Hepatocyte (in vitro differentiated cells): ENCODE data around the gene FBXL7. TPM values are rescaled to one million over a fixed set of nuclear protein-coding genes. Genes with fewer than 3 reads are reported as not detected.

Experiments
- DNase-seq: peaks from one replicate; pipeline ENCODE4 v3.0.0-alpha.2; 2016; ENCODE audit warnings: low spot score
- H2AFZ ChIP-seq: fragments of 200-600 bp; sonication (generic); 2 replicates; pipeline ENCODE4 v1.6.0; 2016; ENCODE audit warnings: antibody characterized with exemption, mild to moderate bottlenecking
- H3K27ac ChIP-seq: fragments of 200-600 bp; sonication (generic); 2 replicates; pipeline ENCODE4 v1.5.1; 2016; ENCODE audit warnings: mild to moderate bottlenecking
- H3K27me3 ChIP-seq: fragments of 200-600 bp; sonication (generic); 2 replicates; pipeline ENCODE4 v1.6.1; 2016
- H3K36me3 ChIP-seq: fragments of 200-600 bp; sonication (generic); replicated peaks from 2 replicates; pipeline ENCODE4 v1.5.1; 2016; ENCODE audit warnings: low read depth; ENCODE audit not compliant: insufficient read depth
- H3K4me1 ChIP-seq: fragments of 200-600 bp; sonication (generic); 2 replicates; pipeline ENCODE4 v1.5.1; 2016; ENCODE audit warnings: mild to moderate bottlenecking, moderate library complexity; ENCODE audit not compliant: insufficient read depth
- H3K4me2 ChIP-seq: fragments of 200-600 bp; sonication (generic); 2 replicates; pipeline ENCODE4 v1.6.0; 2016
- H3K4me3 ChIP-seq: fragments of 200-600 bp; sonication (generic); 2 replicates; pipeline ENCODE4 v1.5.1; 2016; ENCODE audit warnings: mild to moderate bottlenecking
- H3K79me2 ChIP-seq: fragments of 200-600 bp; sonication (generic); 2 replicates; pipeline ENCODE4 v1.6.0; 2017; ENCODE audit warnings: mild to moderate bottlenecking
- H3K9me2 ChIP-seq: fragments of 200-600 bp; sonication (generic); replicated peaks from 2 replicates; pipeline ENCODE4 v1.6.0; 2017; ENCODE audit warnings: mild to moderate bottlenecking; ENCODE audit not compliant: insufficient read depth
- H3K9me3 ChIP-seq: fragments of 200-600 bp; sonication (generic); 2 replicates; pipeline ENCODE4 v1.5.1; 2016; ENCODE audit warnings: low read depth, mild to moderate bottlenecking
- H4K20me1 ChIP-seq: fragments of 200-600 bp; sonication (generic); 2 replicates; pipeline ENCODE4 v1.6.0; 2016; ENCODE audit warnings: mild to moderate bottlenecking; ENCODE audit not compliant: insufficient read depth, poor library complexity, severe bottlenecking
- CTCF ChIP-seq: fragments of 200-600 bp; sonication (generic); IDR thresholded peaks from 2 replicates; pipeline ENCODE4 v1.5.1; 2016; ENCODE audit warnings: antibody characterized with exemption, mild to moderate bottlenecking; ENCODE audit not compliant: poor library complexity
- EZH2 ChIP-seq: fragments of 200-600 bp; sonication (generic); IDR thresholded peaks from 2 replicates; pipeline ENCODE4 v1.6.1; 2016; ENCODE audit warnings: antibody characterized with exemption, mild to moderate bottlenecking, borderline replicate concordance
- EZH2phosphoT487 ChIP-seq: fragments of 200-600 bp; sonication (generic); IDR thresholded peaks from one replicate; pipeline ENCODE4 v1.6.1; 2018; ENCODE audit warnings: antibody characterized with exemption, mild to moderate bottlenecking, low read depth, moderate library complexity; ENCODE audit not compliant: unreplicated experiment, severe bottlenecking
- WGBS: methylation state at CpG from one replicate; pipeline ENCODE4 v1.1.6; 2016; ENCODE audit warnings: low lambda C conversion rate; ENCODE audit errors: missing lambda C conversion rate; 5-methylcytosine and 5-hydroxymethylcytosine counted together
- polyA plus RNA-seq: library from polyadenylated mRNA; unstranded; fragments of >200 nt; fragmentation: Nextera tagmentation; extraction: Ambion mirVana; gene quantifications from 2 replicates; pipeline ENCODE4 v1.2.1, GENCODE V29; 2016
- total RNA-seq: library from RNA; depleted of rRNA; stranded (reverse); fragments of >200 nt; gene quantifications from 2 replicates; pipeline ENCODE4 v1.2.3, GENCODE V29; 2014

FBXL7 gene
- total and polyA plus RNA-seq, 2 experiments from 2014 or later = 8.4 to 10.3 TPM

GRCh38 chr5:15785531-15785981 is 285.6 kb downstream of the FBXL7 start:
- Histone ChIP-seq H3K79me2 (peaks cover 6% of the 10 kb centered on the region), H3K4me1 (no peaks in the 10 kb centered on the region), H3K27ac (no peak overlapping the region), H3K9me2 (no peaks in the 10 kb centered on the region), H3K4me3 (no peak overlapping the region), H3K27me3 (no peaks in the 10 kb centered on the region), H4K20me1 (no peaks in the 10 kb centered on the region), H3K36me3 (no peaks in the 10 kb centered on the region), H2AFZ (no peak overlapping the region), H3K9me3 (no peaks in the 10 kb centered on the region), H3K4me2 (no peak overlapping the region)
- no peak for TF ChIP-seq CTCF
- TF ChIP-seq EZH2 = no peak
- TF ChIP-seq EZH2phosphoT487 = no peak
- DNase-seq = no peak
- WGBS = 58% methylated on average over 5 of the region's 5 CpGs

- H3K36me3 ChIP-seq = no peaks in the 10 kb centered on the region
- peaks cover 4% of the 10 kb centered on the region for H4K20me1 ChIP-seq
- H3K27ac ChIP-seq = no peak overlapping the region
Observed at GRCh38 chr5:15786326-15786725, 286.3 kb downstream of the FBXL7 start.

GRCh38 chr5:15786884-15787283 is 286.9 kb downstream of the FBXL7 start:
- H3K4me2 ChIP-seq = no peak overlapping the region
- WGBS = 91% methylated on average over 5 of the region's 5 CpGs
- no peaks in the 10 kb centered on the region for H3K36me3 ChIP-seq
- no peaks in the 10 kb centered on the region for H3K27me3 ChIP-seq
- no peaks in the 10 kb centered on the region for H3K4me1 ChIP-seq
- H2AFZ ChIP-seq = no peak overlapping the region
- peaks cover 6% of the 10 kb centered on the region for H3K79me2 ChIP-seq
- no peaks in the 10 kb centered on the region for H3K9me3 ChIP-seq
- no peak for DNase-seq
- no peaks in the 10 kb centered on the region for H3K9me2 ChIP-seq
- H3K4me3 ChIP-seq = no peak overlapping the region
- peaks cover 4% of the 10 kb centered on the region for H4K20me1 ChIP-seq
- H3K27ac ChIP-seq = no peak overlapping the region
- TF ChIP-seq EZH2phosphoT487 = no peak
- no peak for TF ChIP-seq CTCF
- no peak for TF ChIP-seq EZH2

More at GRCh38 chr5:15786326-15786725, 286.3 kb downstream of the FBXL7 start:
- no peaks in the 10 kb centered on the region for H3K27me3 ChIP-seq
- no peak for DNase-seq
- H3K9me2 ChIP-seq = no peaks in the 10 kb centered on the region
- no peaks in the 10 kb centered on the region for H3K4me1 ChIP-seq
- H3K79me2 ChIP-seq = peaks cover 6% of the 10 kb centered on the region
- H2AFZ ChIP-seq = no peak overlapping the region
- no peaks in the 10 kb centered on the region for H3K9me3 ChIP-seq
- no peak for TF ChIP-seq CTCF
- TF ChIP-seq EZH2 = no peak
- TF ChIP-seq EZH2phosphoT487 = no peak
- no peak overlapping the region for H3K4me3 ChIP-seq
- H3K4me2 ChIP-seq = no peak overlapping the region

GRCh38 chr5:15787681-15788080 is 287.7 kb downstream of the FBXL7 start:
- H3K27ac ChIP-seq = no peak overlapping the region
- no peak for DNase-seq
- H3K9me3 ChIP-seq = no peaks in the 10 kb centered on the region
- no peak overlapping the region for H3K4me2 ChIP-seq
- WGBS = 84% methylated on average over 2 of the region's 2 CpGs
- no peaks in the 10 kb centered on the region for H3K27me3 ChIP-seq
- H3K4me1 ChIP-seq = no peaks in the 10 kb centered on the region
- H3K36me3 ChIP-seq = no peaks in the 10 kb centered on the region
- H3K9me2 ChIP-seq = no peaks in the 10 kb centered on the region
- peaks cover 2% of the 10 kb centered on the region for H3K79me2 ChIP-seq
- H2AFZ ChIP-seq = no peak overlapping the region
- TF ChIP-seq CTCF = no peak
- TF ChIP-seq EZH2phosphoT487 = no peak
- TF ChIP-seq EZH2 = no peak
- H4K20me1 ChIP-seq = peaks cover 4% of the 10 kb centered on the region
- H3K4me3 ChIP-seq = no peak overlapping the region
